Astrocyte (in vitro differentiated cells and primary cell): Measurements from ENCODE around the gene CD200R1L. TPM values are rescaled to one million over a fixed set of nuclear protein-coding genes. Genes with fewer than 3 reads are reported as not detected.

Experiments
- DNase-seq: peaks from one replicate; pipeline ENCODE4 v3.0.0-alpha.2; 2010; ENCODE audit warnings: low read depth
- FAIRE-seq: peaks from 2 replicates; lab custom pipeline; 2011; peaks lifted over from hg19 to GRCh38; lab: Jason Lieb, UNC
- H2AFZ ChIP-seq: 2 replicates; pipeline ENCODE4 v1.6.0; 2012; ENCODE audit warnings: low read depth, low read length, inconsistent platforms
- H3K27ac ChIP-seq: 2 replicates; pipeline ENCODE4 v1.5.1; 2011; ENCODE audit warnings: low read depth, low read length, inconsistent platforms
- H3K27me3 ChIP-seq: 2 replicates; pipeline ENCODE4 v1.6.0; 2011; ENCODE audit warnings: low read length, inconsistent platforms; ENCODE audit not compliant: insufficient read depth
- H3K36me3 ChIP-seq: 2 replicates; pipeline ENCODE4 v1.5.1; 2011; ENCODE audit warnings: low read length, inconsistent platforms; ENCODE audit not compliant: insufficient read depth
- H3K4me1 ChIP-seq: 2 replicates; pipeline ENCODE4 v1.5.1; 2011; ENCODE audit warnings: low read length, inconsistent platforms; ENCODE audit not compliant: insufficient read depth
- H3K4me2 ChIP-seq: 2 replicates; pipeline ENCODE4 v1.6.0; 2012; ENCODE audit warnings: low read length, inconsistent platforms
- H3K4me3 ChIP-seq: 2 replicates; pipeline ENCODE4 v1.5.1; 2011; ENCODE audit warnings: low read depth, mild to moderate bottlenecking, low read length, inconsistent platforms; ENCODE audit not compliant: insufficient read depth
- H3K79me2 ChIP-seq: 2 replicates; pipeline ENCODE4 v1.6.0; 2012; ENCODE audit warnings: mild to moderate bottlenecking, low read length, inconsistent platforms; ENCODE audit not compliant: insufficient read depth
- H3K9ac ChIP-seq: 2 replicates; pipeline ENCODE4 v1.6.0; 2012; ENCODE audit warnings: mild to moderate bottlenecking, low read length, inconsistent platforms
- H3K9me3 ChIP-seq: 2 replicates; pipeline ENCODE4 v1.5.1; 2012; ENCODE audit warnings: low read depth, mild to moderate bottlenecking, low read length, inconsistent platforms; ENCODE audit not compliant: insufficient read depth
- H4K20me1 ChIP-seq: 2 replicates; pipeline ENCODE4 v1.6.0; 2012; ENCODE audit warnings: low read length, inconsistent platforms; ENCODE audit not compliant: insufficient read depth
- H3K27ac Mint-ChIP-seq: one replicate; pipeline ENCODE4 v1.8.0; 2021; ENCODE audit warnings: mild to moderate bottlenecking, mixed read lengths; ENCODE audit not compliant: unreplicated experiment
- H3K27me3 Mint-ChIP-seq: one replicate; pipeline ENCODE4 v1.8.0; 2021; ENCODE audit warnings: low read depth, mixed read lengths; ENCODE audit not compliant: unreplicated experiment
- H3K36me3 Mint-ChIP-seq: one replicate; pipeline ENCODE4 v1.8.0; 2021; ENCODE audit warnings: low read depth, mixed read lengths; ENCODE audit not compliant: unreplicated experiment
- H3K4me1 Mint-ChIP-seq: one replicate; pipeline ENCODE4 v1.8.0; 2021; ENCODE audit warnings: low read depth, mixed read lengths; ENCODE audit not compliant: unreplicated experiment
- H3K4me3 Mint-ChIP-seq: one replicate; pipeline ENCODE4 v1.8.0; 2021; ENCODE audit warnings: mild to moderate bottlenecking, moderate library complexity, mixed read lengths; ENCODE audit not compliant: unreplicated experiment
- H3K9me3 Mint-ChIP-seq: one replicate; pipeline ENCODE4 v1.8.0; 2021; ENCODE audit warnings: mild to moderate bottlenecking, mixed read lengths; ENCODE audit not compliant: unreplicated experiment
- EZH2 ChIP-seq: IDR thresholded peaks from 2 replicates; pipeline ENCODE4 v1.6.1; 2012; ENCODE audit warnings: mild to moderate bottlenecking, low read length, inconsistent platforms; ENCODE audit not compliant: insufficient read depth
- total RNA-seq: library from RNA; stranded (reverse); gene quantifications from 2 replicates; pipeline ENCODE4 v1.2.1, GENCODE V29; 2021
- TF ChIP-seq, protein P1 (sequence below): IDR thresholded peaks from 2 replicates; pipeline ENCODE4 v1.5.1; 2011; ENCODE audit warnings: low read depth, mild to moderate bottlenecking, inconsistent platforms, low read length, moderate library complexity; ENCODE audit not compliant: insufficient read depth

The CD200R1L gene
- total RNA-seq, 1 donor from 2014 or later: not detected

- no peaks in the 10 kb centered on the region for H3K79me2 ChIP-seq
- no peaks in the 10 kb centered on the region for H3K9me3 ChIP-seq
- no peak overlapping the region for H3K4me2 ChIP-seq
- H3K27ac ChIP-seq: no peak overlapping the region
- Mint-ChIP-seq H3K4me1 (peaks cover 7% of the 10 kb centered on the region), H3K9me3 (no peaks in the 10 kb centered on the region), H3K27ac (no peak overlapping the region), H3K27me3 (no peaks in the 10 kb centered on the region), H3K4me3 (no peak overlapping the region), H3K36me3 (no peaks in the 10 kb centered on the region)
- no peak overlapping the region for H3K9ac ChIP-seq
- no peaks in the 10 kb centered on the region for H3K36me3 ChIP-seq
- no peaks in the 10 kb centered on the region for H3K4me1 ChIP-seq
- no peak overlapping the region for H3K4me3 ChIP-seq
- H4K20me1 ChIP-seq: no peaks in the 10 kb centered on the region
- no peak overlapping the region for H2AFZ ChIP-seq
- no peak for DNase-seq
- TF ChIP-seq, protein P1, sequence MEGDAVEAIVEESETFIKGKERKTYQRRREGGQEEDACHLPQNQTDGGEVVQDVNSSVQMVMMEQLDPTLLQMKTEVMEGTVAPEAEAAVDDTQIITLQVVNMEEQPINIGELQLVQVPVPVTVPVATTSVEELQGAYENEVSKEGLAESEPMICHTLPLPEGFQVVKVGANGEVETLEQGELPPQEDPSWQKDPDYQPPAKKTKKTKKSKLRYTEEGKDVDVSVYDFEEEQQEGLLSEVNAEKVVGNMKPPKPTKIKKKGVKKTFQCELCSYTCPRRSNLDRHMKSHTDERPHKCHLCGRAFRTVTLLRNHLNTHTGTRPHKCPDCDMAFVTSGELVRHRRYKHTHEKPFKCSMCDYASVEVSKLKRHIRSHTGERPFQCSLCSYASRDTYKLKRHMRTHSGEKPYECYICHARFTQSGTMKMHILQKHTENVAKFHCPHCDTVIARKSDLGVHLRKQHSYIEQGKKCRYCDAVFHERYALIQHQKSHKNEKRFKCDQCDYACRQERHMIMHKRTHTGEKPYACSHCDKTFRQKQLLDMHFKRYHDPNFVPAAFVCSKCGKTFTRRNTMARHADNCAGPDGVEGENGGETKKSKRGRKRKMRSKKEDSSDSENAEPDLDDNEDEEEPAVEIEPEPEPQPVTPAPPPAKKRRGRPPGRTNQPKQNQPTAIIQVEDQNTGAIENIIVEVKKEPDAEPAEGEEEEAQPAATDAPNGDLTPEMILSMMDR: no peak
- no peak for TF ChIP-seq EZH2
- no peaks in the 10 kb centered on the region for H3K27me3 ChIP-seq
- FAIRE-seq: no peak
These were observed 54.9 kb downstream of the CD200R1L start for GRCh38 chr3:112791736-112792135.

- Mint-ChIP-seq H3K4me1 (peaks cover 17% of the 10 kb centered on the region), H3K36me3 (no peaks in the 10 kb centered on the region), H3K27ac (no peak overlapping the region), H3K9me3 (no peaks in the 10 kb centered on the region), H3K27me3 (no peaks in the 10 kb centered on the region), H3K4me3 (no peak overlapping the region)
- H3K4me2 ChIP-seq: no peak overlapping the region
- no peak overlapping the region for H3K27ac ChIP-seq
- no peak for TF ChIP-seq EZH2
- TF ChIP-seq, protein P1: no peak
- H3K4me1 ChIP-seq: no peaks in the 10 kb centered on the region
- DNase-seq (no peak), FAIRE-seq (no peak)
- H3K27me3 ChIP-seq: no peaks in the 10 kb centered on the region
- H3K36me3 ChIP-seq: no peaks in the 10 kb centered on the region
- no peak overlapping the region for H2AFZ ChIP-seq
- no peaks in the 10 kb centered on the region for H4K20me1 ChIP-seq
- H3K9me3 ChIP-seq: no peaks in the 10 kb centered on the region
- no peaks in the 10 kb centered on the region for H3K79me2 ChIP-seq
- no peak overlapping the region for H3K4me3 ChIP-seq
- H3K9ac ChIP-seq: no peak overlapping the region
These were observed 56.9 kb downstream of the CD200R1L start for GRCh38 chr3:112789787-112790186.

- no peaks in the 10 kb centered on the region for H3K79me2 ChIP-seq
- no peak overlapping the region for H3K27ac ChIP-seq
- Mint-ChIP-seq H3K27ac (no peak overlapping the region), H3K4me1 (peaks cover 10% of the 10 kb centered on the region), H3K4me3 (no peak overlapping the region), H3K27me3 (no peaks in the 10 kb centered on the region), H3K36me3 (no peaks in the 10 kb centered on the region), H3K9me3 (no peaks in the 10 kb centered on the region)
- H3K9me3 ChIP-seq: no peaks in the 10 kb centered on the region
- H3K4me2 ChIP-seq: no peak overlapping the region
- no peaks in the 10 kb centered on the region for H3K4me1 ChIP-seq
- no peak overlapping the region for H3K4me3 ChIP-seq
- FAIRE-seq (no peak), DNase-seq (peak; percentile 25)
- no peak overlapping the region for H2AFZ ChIP-seq
- H3K9ac ChIP-seq: no peak overlapping the region
- H3K27me3 ChIP-seq: no peaks in the 10 kb centered on the region
- no peaks in the 10 kb centered on the region for H4K20me1 ChIP-seq
- TF ChIP-seq, protein P1: no peak
- TF ChIP-seq EZH2: no peak
- H3K36me3 ChIP-seq: no peaks in the 10 kb centered on the region
These were observed 59.6 kb downstream of the CD200R1L start for GRCh38 chr3:112786881-112787579.
